HepG2 (cell line): ENCODE measurements around the gene OR5L2. TPM values are rescaled to one million over a fixed set of nuclear protein-coding genes. Genes with fewer than 3 reads are reported as not detected.

Experiments used
- ATAC-seq: fragments of 200-7000 bp; cut with Tn5 transposase; 3 replicates; pipeline ENCODE4 v1.9.1; 2020; ENCODE audit warnings: mild to moderate bottlenecking, moderate library complexity
- BruUV-seq: library from RNA; stranded (reverse); fragments of 400-500 nt; replicated peaks from 2 replicates; lab custom pipeline; 2021; lab: Mats Ljungman, UMichigan
- CTCF ChIA-PET: fragments of 300-600 bp; formaldehyde crosslinking; extraction: SDS; loops from one replicate; lab custom pipeline; 2021; ENCODE audit warnings: low total read pairs, inconsistent platforms, low intra/inter-chr PET ratio; lab: Yijun Ruan, JAX
- POLR2A ChIA-PET: fragments of 350-600 bp; sonication (Branson Sonifier 250); formaldehyde crosslinking; loops from one replicate; lab custom pipeline; 2020; ENCODE audit warnings: antibody characterized with exemption, inconsistent platforms; lab: Yijun Ruan, JAX
- DNase-seq: peaks from one replicate; pipeline ENCODE4 v3.0.0-alpha.2; 2015; ENCODE audit warnings: low spot score
- FAIRE-seq: peaks from 3 replicates; lab custom pipeline; 2011; peaks lifted over from hg19 to GRCh38; lab: Jason Lieb, UNC
- H2AFZ ChIP-seq: one replicate; pipeline ENCODE4 v1.6.1; 2011; ENCODE audit warnings: low read length, inconsistent platforms
- H3K27ac ChIP-seq: fragments of 300-600 bp; 3 replicates; pipeline ENCODE4 v1.8.0; 2011; ENCODE audit warnings: mixed run types, mild to moderate bottlenecking, mixed read lengths, low read length, inconsistent platforms; ENCODE audit not compliant: insufficient read depth; ENCODE audit errors: extremely low read length
- H3K27me3 ChIP-seq, 2 experiments: fragments of 200-600 bp in 1 of 2; 2 replicates in 1 of 2; 3 replicates in 1 of 2; pipeline versions ENCODE4 v1.6.0 to v1.8.0; 2011; ENCODE audit warnings: low read length in 2 of 2, mild to moderate bottlenecking in 2 of 2, moderate library complexity in 2 of 2, inconsistent platforms in 1 of 2; ENCODE audit not compliant: insufficient read depth in 2 of 2, control insufficient read depth in 1 of 2
- H3K36me3 ChIP-seq, 2 experiments: fragments of 200-600 bp in 1 of 2; replicated peaks in 1 of 2; 2 replicates in 1 of 2; 3 replicates in 1 of 2; pipeline versions ENCODE4 v1.5.1 to v1.8.0; 2011; ENCODE audit warnings: low read length in 2 of 2, inconsistent platforms in 1 of 2; ENCODE audit not compliant: insufficient read depth in 2 of 2, control insufficient read depth in 1 of 2
- H3K4me1 ChIP-seq: 2 replicates; pipeline ENCODE4 v1.5.1; 2012; ENCODE audit warnings: low read length, inconsistent platforms; ENCODE audit not compliant: insufficient read depth
- H3K4me2 ChIP-seq: 2 replicates; pipeline ENCODE4 v1.6.0; 2011; ENCODE audit warnings: low read depth, low read length, inconsistent platforms
- H3K4me3 ChIP-seq, 3 experiments: fragments of 200-600 bp in 1 of 3; sonication (generic), shearing (Covaris generic) in 1 of 3; replicated peaks in 1 of 3; 2 replicates each; pipeline ENCODE4 v1.5.1; 2011 to 2016; ENCODE audit warnings: low read length in 3 of 3, inconsistent platforms in 2 of 3, low read depth in 2 of 3, mild to moderate bottlenecking in 2 of 3, control low read depth in 1 of 3, mixed read lengths in 1 of 3; ENCODE audit not compliant: insufficient read depth in 1 of 3
- H3K79me2 ChIP-seq: one replicate; pipeline ENCODE4 v1.6.1; 2011; ENCODE audit warnings: low read length, inconsistent platforms; ENCODE audit not compliant: insufficient read depth
- H3K9ac ChIP-seq: 2 replicates; pipeline ENCODE4 v1.6.0; 2011; ENCODE audit warnings: mild to moderate bottlenecking, low read depth, low read length, inconsistent platforms; ENCODE audit not compliant: insufficient read depth
- H3K9me3 ChIP-seq: 2 replicates; pipeline ENCODE4 v1.5.1; 2012; ENCODE audit warnings: mild to moderate bottlenecking, low read length
- H4K20me1 ChIP-seq: 2 replicates; pipeline ENCODE4 v1.6.0; 2011; ENCODE audit warnings: inconsistent platforms, mild to moderate bottlenecking, low read length, moderate library complexity; ENCODE audit not compliant: insufficient read depth
- CREB3 ChIP-seq: sonication (generic); formaldehyde crosslinking; IDR thresholded peaks from 2 replicates; pipeline ENCODE4 v1.5.0; 2020; ENCODE audit warnings: missing genetic modification reagents
- HOXD1 ChIP-seq: sonication (generic); formaldehyde crosslinking; IDR thresholded peaks from 2 replicates; pipeline ENCODE4 v1.5.0; 2020; ENCODE audit warnings: missing genetic modification reagents
- IKZF1 ChIP-seq: fragments of 450-650 bp; IDR thresholded peaks from 2 replicates; pipeline ENCODE4 v1.7.1; 2016
- KMT2B ChIP-seq: IDR thresholded peaks from 2 replicates; pipeline ENCODE4 v1.6.1; 2016; ENCODE audit warnings: missing genetic modification reagents, missing compliant biosample characterization
- LRRFIP1 ChIP-seq: sonication (generic); formaldehyde crosslinking; conservative IDR thresholded peaks from 2 replicates; pipeline ENCODE4 v1.4.0; 2020; ENCODE audit warnings: missing genetic modification reagents
- MAFF ChIP-seq: IDR thresholded peaks from 2 replicates; pipeline ENCODE4 v1.6.1; 2011; ENCODE audit warnings: low read depth, low read length, improper control_type of control experiment
- MAFK ChIP-seq, 2 experiments: IDR thresholded peaks in 1 of 2; conservative IDR thresholded peaks in 1 of 2; 2 replicates each; pipeline ENCODE4 v1.6.1; 2011; ENCODE audit warnings: improper control_type of control experiment in 2 of 2, low read length in 2 of 2
- ZFX ChIP-seq: sonication (generic); formaldehyde crosslinking; IDR thresholded peaks from 2 replicates; pipeline ENCODE4 v1.4.0; 2020; ENCODE audit warnings: mild to moderate bottlenecking, low read depth, missing genetic modification reagents, moderate library complexity
- ZNF225 ChIP-seq: sonication (generic); formaldehyde crosslinking; IDR thresholded peaks from 2 replicates; pipeline ENCODE4 v1.4.0; 2020; ENCODE audit warnings: mild to moderate bottlenecking, missing genetic modification reagents
- ZNF768 ChIP-seq: sonication (generic); formaldehyde crosslinking; IDR thresholded peaks from 2 replicates; pipeline ENCODE4 v1.4.0; 2020; ENCODE audit warnings: missing genetic modification reagents
- WGBS: methylation state at CpG from one replicate; pipeline ENCODE4 v1.1.6; 2017; ENCODE audit warnings: low lambda C conversion rate; 5-methylcytosine and 5-hydroxymethylcytosine counted together
- in situ Hi-C: cut with HindIII; loops from 2 replicates; pipeline ENCODE4 v1.10.0; 2017; ENCODE audit warnings: low pct_unique_long_range_greater_than_20kb; ENCODE audit not compliant: extremely low pct_ligation_motif_present
- intact Hi-C: fragments of 100-400 bp; cut with micrococcal nuclease; formaldehyde crosslinking; loops from one replicate; pipeline ENCODE4 v1.10.0; 2022; ENCODE audit not compliant: unreplicated experiment
- polyA plus RNA-seq, 8 experiments: library from polyadenylated mRNA; depleted of rRNA in 3 of 8; stranded (reverse) in 7 of 8; unstranded in 1 of 8; fragments of >200 nt; fragmentation: Illumina TruSeq in 4 of 8; extraction: Trizol in 4 of 8; gene quantifications; 2 replicates each; pipeline versions ENCODE4 v1.2.1 to v1.2.3, GENCODE V29; 2011 to 2016; ENCODE audit warnings: low read depth in 4 of 8, missing spikeins in 1 of 8, mixed read lengths in 1 of 8; ENCODE audit not compliant: insufficient read depth in 1 of 8
- total RNA-seq, 5 experiments: library from RNA; depleted of rRNA; stranded (reverse); fragments of >200 nt; fragmentation: Illumina TruSeq; extraction: Trizol; gene quantifications; 2 replicates each; pipeline ENCODE4 v1.2.3, GENCODE V29; 2016; ENCODE audit warnings: low read depth in 1 of 5
- TF ChIP-seq, protein P1 (sequence below): sonication (generic); formaldehyde crosslinking; IDR thresholded peaks from 2 replicates; pipeline ENCODE4 v1.4.0; 2020; ENCODE audit warnings: missing genetic modification reagents

Gene OR5L2
- total and polyA plus RNA-seq, 2 of the 13 experiments (the other 11 are each of a cell fraction or from before 2014, with no cell fraction given), result not detected

- no peak overlapping the region for H3K4me3 ChIP-seq
- in situ Hi-C loops, result no loop called here
- no peak for TF ChIP-seq IKZF1
- no peak for TF ChIP-seq KMT2B (CRISPR knock-in tag)
- TF ChIP-seq ZFX (CRISPR knock-in tag), result no peak
- no peak for TF ChIP-seq HOXD1 (CRISPR knock-in tag)
- TF ChIP-seq, protein P1, sequence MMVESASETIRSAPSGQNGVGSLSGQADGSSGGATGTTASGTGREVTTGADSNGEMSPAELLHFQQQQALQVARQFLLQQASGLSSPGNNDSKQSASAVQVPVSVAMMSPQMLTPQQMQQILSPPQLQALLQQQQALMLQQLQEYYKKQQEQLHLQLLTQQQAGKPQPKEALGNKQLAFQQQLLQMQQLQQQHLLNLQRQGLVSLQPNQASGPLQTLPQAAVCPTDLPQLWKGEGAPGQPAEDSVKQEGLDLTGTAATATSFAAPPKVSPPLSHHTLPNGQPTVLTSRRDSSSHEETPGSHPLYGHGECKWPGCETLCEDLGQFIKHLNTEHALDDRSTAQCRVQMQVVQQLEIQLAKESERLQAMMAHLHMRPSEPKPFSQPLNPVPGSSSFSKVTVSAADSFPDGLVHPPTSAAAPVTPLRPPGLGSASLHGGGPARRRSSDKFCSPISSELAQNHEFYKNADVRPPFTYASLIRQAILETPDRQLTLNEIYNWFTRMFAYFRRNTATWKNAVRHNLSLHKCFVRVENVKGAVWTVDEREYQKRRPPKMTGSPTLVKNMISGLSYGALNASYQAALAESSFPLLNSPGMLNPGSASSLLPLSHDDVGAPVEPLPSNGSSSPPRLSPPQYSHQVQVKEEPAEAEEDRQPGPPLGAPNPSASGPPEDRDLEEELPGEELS, result no peak
- peak; percentile 44; the same call in 1 of the 2 replicates for TF ChIP-seq MAFF
- TF ChIP-seq LRRFIP1 (CRISPR knock-in tag), result no peak
- TF ChIP-seq MAFK (conservative IDR thresholded peaks at IDR 0.05 in 1 of 2, IDR thresholded peaks at IDR 0.05 in 1 of 2; ENCODE audit: low read length in 2 of 2), result peak; percentile 32 to 74; a peak in 2 of 4 replicates
- TF ChIP-seq ZNF768 (CRISPR knock-in tag), result no peak
- no peak for TF ChIP-seq ZNF225 (CRISPR knock-in tag)
- TF ChIP-seq CREB3, result no peak
- H2AFZ ChIP-seq, result no peak overlapping the region
- POLR2A ChIA-PET, result no interaction called here
- H3K4me1 ChIP-seq, result no peaks in the 10 kb centered on the region
- H3K27ac ChIP-seq, result no peak overlapping the region
- H4K20me1 ChIP-seq, result no peaks in the 10 kb centered on the region
- ATAC-seq, result no peak
- H3K9ac ChIP-seq, result no peak overlapping the region
- peaks cover 23% of the 10 kb centered on the region for H3K9me3 ChIP-seq
- no peaks in the 10 kb centered on the region for H3K79me2 ChIP-seq
- CTCF ChIA-PET, result no interaction called here
- BruUV-seq, result no TSS peak
- intact Hi-C loops, result no loop called here
- no peak for FAIRE-seq
- H3K27me3 ChIP-seq, result no peaks in the 10 kb centered on the region
- H3K36me3 ChIP-seq, result no peaks in the 10 kb centered on the region
- DNase-seq, result no peak
- 2% methylated on average over 2 of the region's 2 CpGs for WGBS
- H3K4me2 ChIP-seq, result no peak overlapping the region
Measured at GRCh38 chr11:55847453-55847852, 20.4 kb downstream of the OR5L2 start.
